ENCODE data around the gene ANG. TPM values are rescaled to one million over a fixed set of nuclear protein-coding genes. Genes with fewer than 3 reads are reported as not detected.

The ANG gene
- total RNA-seq, 4 donors from 2014 or later, result 31.2 to 41.9 (median 39.5) TPM

DNA sequence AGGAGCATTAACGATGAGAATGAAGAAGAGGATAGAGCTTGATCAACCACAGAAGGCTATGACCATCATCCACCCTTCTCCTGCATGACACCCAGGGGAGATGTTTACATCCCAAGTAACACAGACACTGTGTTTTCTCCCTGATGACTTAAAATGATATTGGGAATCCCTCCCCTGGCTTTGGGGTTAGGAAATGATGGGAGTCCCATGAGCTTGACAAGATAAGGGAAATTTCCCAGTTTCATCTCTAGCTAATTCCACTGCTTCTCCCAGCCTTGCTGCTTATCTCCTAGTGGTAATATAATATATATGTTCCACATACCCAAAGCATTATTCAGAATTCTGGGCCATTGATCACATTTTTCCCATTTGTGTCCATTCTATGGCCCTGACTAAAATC lies 43.1 kb upstream of the ANG start:
- Histone ChIP-seq H3K27me3 (peaks cover 0 to 35% of the 10 kb centered on the region in 2 donors), H3K36me3 (no peaks in the 10 kb centered on the region), H3K27ac (no peak overlapping the region), H3K4me1 (no peaks in the 10 kb centered on the region), H3K9me3 (no peaks in the 10 kb centered on the region), H3K4me3 (no peak overlapping the region)
- 82 to 94% methylated on average over 1 of the region's 1 CpG for WGBS, 2 donors
- DNase-seq (ENCODE audit: low spot score in 2 of 2), result no peak
- TF ChIP-seq CTCF (IDR thresholded peaks at IDR 0.05) (no peak), POLR2A (IDR thresholded peaks at IDR 0.05) (no peak)

DNA sequence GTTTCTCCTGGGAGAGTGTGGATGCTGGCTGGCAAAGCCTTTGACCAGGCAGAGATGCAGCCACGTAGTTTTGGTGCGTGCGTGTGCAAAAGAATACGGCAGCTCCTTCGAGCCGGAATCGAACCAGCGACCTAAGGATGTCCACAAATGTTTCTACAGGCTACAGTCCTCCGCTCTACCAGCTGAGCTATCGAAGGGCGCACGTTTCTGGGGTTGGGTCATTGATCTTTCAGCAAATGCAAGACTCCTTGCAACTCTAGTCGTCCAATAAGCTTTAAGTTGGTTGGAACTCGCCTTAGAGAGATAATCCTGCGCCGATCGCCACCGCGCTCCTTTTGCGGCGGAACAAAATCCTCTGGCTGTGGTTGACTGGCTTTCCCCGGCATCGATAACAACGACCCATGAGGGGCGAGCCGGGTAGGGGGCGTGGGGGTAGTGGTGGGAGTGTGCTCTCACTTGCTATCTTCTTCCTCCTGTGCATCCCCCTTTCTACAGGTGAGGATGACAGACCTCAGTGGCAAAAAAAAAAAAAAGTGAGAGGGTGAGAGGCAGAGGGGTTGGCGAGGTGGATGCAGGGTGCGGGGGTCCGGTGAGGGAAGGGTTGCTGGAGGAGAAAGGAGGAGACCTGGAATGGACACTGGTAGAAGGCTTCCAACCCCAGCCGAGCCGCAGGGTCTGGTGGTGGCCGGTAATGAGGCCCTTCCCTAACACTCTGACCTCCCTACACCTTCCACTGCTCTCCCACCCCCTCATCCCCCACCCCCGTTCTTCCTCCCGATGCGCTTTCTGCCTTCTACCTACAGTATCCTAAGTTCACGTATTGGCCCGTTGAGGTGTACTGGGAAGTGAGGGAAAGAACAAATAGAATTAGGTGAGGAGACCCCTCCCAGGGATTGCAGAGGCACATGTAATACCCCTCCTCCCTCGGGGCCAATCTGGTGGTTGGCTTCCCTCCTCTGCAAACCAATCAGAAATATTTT lies 35.3 kb upstream of the ANG start:
- Histone ChIP-seq H3K27me3 (peaks cover 0 to 80% of the 10 kb centered on the region in 2 donors), H3K27ac (no peak overlapping the region), H3K4me1 (peaks cover 0 to 12% (median 2%) of the 10 kb centered on the region in 4 donors), H3K4me3 (peak overlapping the region in 1 of 4 donors; percentile 27), H3K36me3 (no peaks in the 10 kb centered on the region), H3K9me3 (no peaks in the 10 kb centered on the region)
- TF ChIP-seq CTCF (IDR thresholded peaks at IDR 0.05), result no peak
- TF ChIP-seq EP300 (IDR thresholded peaks at IDR 0.05), result no peak
- TF ChIP-seq POLR2A (IDR thresholded peaks at IDR 0.05), result no peak
- 3 to 4% methylated on average over 37 to 39 of the region's 39 CpGs for WGBS, 2 donors
- no peak for DNase-seq (ENCODE audit: low spot score in 2 of 2)

DNA sequence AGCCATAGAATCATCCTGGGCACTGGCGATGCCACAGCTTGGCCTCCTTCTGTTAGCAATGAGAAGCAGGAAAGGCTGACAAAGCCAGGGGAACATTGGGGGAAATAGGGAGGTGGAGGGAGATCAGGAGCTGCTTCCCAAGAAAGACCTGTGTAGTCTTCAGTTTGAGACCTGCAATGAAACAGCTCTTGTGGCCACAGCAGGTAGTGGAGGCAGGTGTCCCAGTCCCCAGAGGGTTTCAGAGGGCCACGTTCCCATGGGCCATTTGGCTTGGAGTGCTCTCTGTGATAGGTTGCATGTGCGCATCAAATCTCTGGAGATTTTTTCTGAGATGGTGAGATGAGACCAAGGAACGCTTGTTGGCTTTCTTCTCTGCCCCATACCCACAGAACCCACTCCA lies 32.7 kb upstream of the ANG start:
- no peaks in the 10 kb centered on the region for H3K9me3 ChIP-seq
- peaks cover 0 to 95% of the 10 kb centered on the region in 2 donors for H3K27me3 ChIP-seq
- H3K27ac ChIP-seq, result no peak overlapping the region
- no peak for TF ChIP-seq POLR2A (IDR thresholded peaks at IDR 0.05)
- no peak for TF ChIP-seq EP300 (IDR thresholded peaks at IDR 0.05)
- no peak for TF ChIP-seq CTCF (IDR thresholded peaks at IDR 0.05)
- peaks cover 0 to 12% (median 2%) of the 10 kb centered on the region in 4 donors for H3K4me1 ChIP-seq
- no peak for DNase-seq (ENCODE audit: low spot score in 2 of 2)
- no peaks in the 10 kb centered on the region for H3K36me3 ChIP-seq
- no peak overlapping the region for H3K4me3 ChIP-seq
- WGBS, 2 donors, result 80 to 88% methylated on average over 4 of the region's 4 CpGs

DNA sequence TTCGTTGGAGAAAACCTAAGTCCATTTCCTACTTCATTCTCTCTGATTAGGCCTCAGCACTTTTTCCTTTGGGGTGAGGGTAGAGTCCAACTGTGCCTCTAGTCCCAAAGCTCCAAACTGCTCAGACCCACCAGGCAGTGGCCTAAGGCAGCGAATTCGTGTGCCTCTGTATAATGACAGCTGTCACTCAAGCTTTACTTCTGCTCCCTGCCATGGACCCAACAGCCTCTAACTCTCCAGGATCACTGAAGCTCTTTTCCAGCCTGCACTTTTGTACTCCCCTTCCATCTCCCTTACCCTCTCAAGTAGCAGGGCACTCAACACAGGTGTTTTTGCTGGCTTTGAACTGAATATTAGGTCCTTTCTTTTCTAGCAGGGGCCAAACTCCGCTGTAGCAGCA lies 32.3 kb upstream of the ANG start:
- H3K27ac ChIP-seq, result no peak overlapping the region
- TF ChIP-seq CTCF (IDR thresholded peaks at IDR 0.05) (no peak), EP300 (IDR thresholded peaks at IDR 0.05) (no peak), POLR2A (IDR thresholded peaks at IDR 0.05) (no peak)
- H3K27me3 ChIP-seq, result peaks cover 0 to 91% of the 10 kb centered on the region in 2 donors
- H3K36me3 ChIP-seq, result no peaks in the 10 kb centered on the region
- WGBS, 2 donors, result 79% methylated on average over 4 of the region's 4 CpGs
- no peaks in the 10 kb centered on the region for H3K9me3 ChIP-seq
- H3K4me1 ChIP-seq, result peaks cover 0 to 12% (median 2%) of the 10 kb centered on the region in 4 donors
- H3K4me3 ChIP-seq, result no peak overlapping the region
- no peak for DNase-seq (ENCODE audit: low spot score in 2 of 2)
